GM18909 (cell line): ENCODE results near the gene ZP2.
"Not testable (repeated sequence)": the region's sequence is repeated elsewhere in the genome, so short reads cannot be mapped to it uniquely, and the experiment has no call there.

ENCODE experiments used
- ATAC-seq: cut with Tn5 transposase; IDR thresholded peaks from one replicate; pipeline ENCODE4 v1.9.1; 2021; ENCODE audit warnings: mild to moderate bottlenecking; ENCODE audit not compliant: unreplicated experiment, poor library complexity

ZP2 gene

DNA sequence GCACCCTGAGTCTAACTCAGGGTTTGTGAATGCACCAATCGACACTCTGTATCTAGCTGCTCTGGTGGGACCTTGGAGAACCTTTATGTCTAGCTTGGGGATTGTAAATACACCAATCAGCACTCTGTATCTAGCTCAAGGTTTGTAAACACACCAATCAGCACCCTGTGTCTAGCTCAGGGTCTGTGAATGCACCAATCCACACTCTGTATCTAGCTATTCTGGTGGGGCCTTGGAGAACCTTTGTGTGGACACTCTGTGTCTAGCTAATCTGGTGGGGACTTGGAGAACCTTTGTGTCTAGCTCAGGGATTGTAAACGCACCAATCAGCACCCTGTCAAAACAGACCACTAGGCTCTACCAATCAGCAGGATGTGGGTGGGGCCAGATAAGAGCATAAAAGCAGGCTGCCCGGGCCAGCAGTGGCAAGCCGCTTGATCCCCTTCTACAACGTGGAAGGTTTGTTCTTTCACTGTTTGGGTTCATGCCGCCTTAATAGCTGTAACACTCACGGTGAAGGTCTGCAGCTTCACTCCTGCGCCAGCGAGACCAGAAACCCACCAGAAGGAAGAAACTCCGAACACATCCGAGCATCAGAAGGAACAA lies 58.1 kb downstream of the ZP2 start:
- not testable (repeated sequence) for ATAC-seq

DNA sequence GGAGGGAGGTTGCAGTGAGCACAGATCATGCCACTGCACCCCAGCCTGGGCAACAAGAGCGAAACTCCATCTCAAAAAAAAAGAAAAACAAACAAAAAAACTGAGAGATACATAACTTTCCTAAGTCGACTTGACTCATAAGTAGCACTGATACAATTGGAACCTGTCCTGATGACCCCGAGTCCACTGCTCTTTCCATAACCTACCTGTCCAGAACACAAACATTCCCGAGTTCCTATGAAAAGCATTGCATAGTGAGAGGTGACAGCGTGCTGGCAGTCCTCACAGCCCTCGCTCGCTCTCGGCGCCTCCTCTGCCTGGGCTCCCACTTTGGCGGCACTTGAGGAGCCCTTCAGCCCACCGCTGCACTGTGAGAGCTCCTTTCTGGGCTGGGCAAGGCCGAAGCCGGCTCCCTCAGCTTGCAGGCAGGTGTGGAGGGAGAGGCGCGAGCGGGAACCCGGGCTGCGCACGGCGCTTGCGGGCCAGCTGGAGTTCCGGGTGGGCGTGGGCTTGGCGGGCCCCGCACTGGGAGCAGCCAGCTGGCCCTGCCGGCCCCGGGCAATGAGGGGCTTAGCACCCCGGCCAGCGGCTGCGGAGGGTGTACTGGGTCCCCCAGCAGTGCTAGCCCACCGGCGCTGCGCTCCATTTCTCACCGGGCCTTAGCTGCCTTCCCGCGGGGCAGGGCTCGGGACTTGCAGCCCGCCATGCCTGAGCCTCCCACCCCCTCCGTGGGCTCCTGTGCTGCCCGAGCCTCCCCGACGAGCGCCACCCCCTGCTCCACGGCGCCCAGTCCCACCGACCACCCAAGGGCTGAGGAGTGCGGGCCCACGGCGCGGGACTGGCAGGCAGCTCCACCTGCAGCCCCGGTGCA lies 59.0 kb downstream of the ZP2 start:
- not testable (repeated sequence) for ATAC-seq

DNA sequence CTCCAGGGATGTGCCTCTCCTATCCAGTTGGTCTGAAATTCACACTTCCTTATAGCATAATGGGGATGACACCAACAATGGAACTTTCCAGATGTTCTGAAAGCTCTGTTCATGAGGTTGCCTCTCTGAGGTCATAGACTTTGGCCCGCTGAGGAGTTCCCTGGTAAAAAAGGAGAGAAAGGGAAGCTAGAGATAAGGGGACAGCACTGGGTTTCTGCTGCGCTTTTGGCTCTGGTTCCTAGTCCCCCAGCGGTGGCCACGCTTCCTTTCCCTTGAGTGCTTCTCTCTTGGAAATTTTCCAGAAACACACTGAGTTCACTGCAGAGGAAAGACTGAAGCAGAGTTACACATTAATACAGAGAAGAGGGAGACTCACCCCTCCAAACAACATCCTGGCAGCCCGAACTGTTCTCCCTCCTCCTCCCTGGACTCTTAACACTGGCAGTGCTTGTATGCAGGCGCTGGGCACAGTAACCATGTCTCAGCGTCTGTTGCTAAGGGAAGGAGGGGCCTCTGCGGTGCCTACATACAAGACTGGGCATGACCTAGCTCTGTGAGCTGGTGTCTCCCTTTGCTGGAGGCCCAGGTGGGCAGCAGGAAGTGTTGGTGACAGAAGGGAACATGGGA lies 60.9 kb downstream of the ZP2 start, which contains the start of gene DNAH3:
DNAH3 (minus strand) TSS at position 472 of the 627 bp plus-strand sequence. CDS start 527 bp downstream, outside the sequence.
- no peak for ATAC-seq
